Measurements from ENCODE around the gene DEFB126. TPM values are rescaled to one million over a fixed set of nuclear protein-coding genes. Genes with fewer than 3 reads are reported as not detected.

The DEFB126 gene
- not detected in 2 replicates for total RNA-seq (2011; cell fraction: chromatin; rRNA removed; ENCODE audit: low replicate concordance)
- total RNA-seq (2011; cell fraction: nucleolus; rRNA removed), result not detected in 2 replicates
- not detected in 2 replicates for total RNA-seq (2011; cell fraction: nucleoplasm; rRNA removed)
- total RNA-seq (2014; rRNA removed) (not detected in 2 replicates), total RNA-seq (2014; rRNA removed; fragmentation: Illumina TruSeq; extraction: Trizol) (not detected in 2 replicates), total RNA-seq (2015; rRNA removed; fragmentation: Illumina TruSeq; extraction: Trizol) (not detected in 2 replicates), total RNA-seq (2021) (not detected in 2 replicates), polyA plus RNA-seq (2011; rRNA removed) (not detected in 2 replicates), polyA plus RNA-seq (2014; fragmentation: Illumina TruSeq; extraction: Trizol) (not detected in 2 replicates), polyA plus RNA-seq (2014; fragmentation: Nextera tagmentation; extraction: Ambion mirVana) (not detected), polyA plus RNA-seq (2014; rRNA removed) (not detected in 2 replicates), polyA minus RNA-seq (2011; rRNA and poly(A)+ RNA removed) (not detected in 2 replicates), Bru-seq, nascent RNA (not detected), BruChase-seq, experiment 1, labeled RNA remaining after a 2-hour chase (not detected), BruChase-seq, experiment 2, labeled RNA remaining after a 6-hour chase (percentile 16 among the genes with signal in this experiment)
- not detected in 2 replicates for polyA plus RNA-seq (2011; cell fraction: cytosol; rRNA removed)
- not detected in 2 replicates for polyA plus RNA-seq (2011; cell fraction: nucleus; rRNA removed)
- polyA plus RNA-seq (2012), result not detected in 2 replicates
- not detected in 2 replicates for polyA minus RNA-seq (2011; cell fraction: cytosol; rRNA and poly(A)+ RNA removed)
- not detected in 2 replicates for polyA minus RNA-seq (2011; cell fraction: nucleus; rRNA and poly(A)+ RNA removed)
- long read RNA-seq, experiment 1, result 0 reads
- long read RNA-seq, experiment 2, result 0 reads
- long read RNA-seq, experiment 3, result 0 reads

GRCh38 chr20:142290-142689, at the start of gene DEFB126:
TSS of gene DEFB126 (plus strand) at chr20:142590. CDS start at chr20:142629, 39 bp downstream.
- ChIA-PET CTCF (ENCODE audit: low intra/inter-chr PET ratio) (no interaction called here), POLR2A (no interaction called here)
- in situ Hi-C loops (cut with MboI), result no loop called here
- Histone ChIP-seq H3K4me1 (replicated peaks in 1 of 2; ENCODE audit: control insufficient read depth in 2 of 2, insufficient read depth in 2 of 2, low read length in 2 of 2) (peaks cover 0 to 3% of the 10 kb centered on the region in 2 experiments; a peak in 2 of 5 replicates), H3K36me3 (ENCODE audit: control insufficient read depth, insufficient read depth, low read length) (no peaks in the 10 kb centered on the region), H3K9me1 (ENCODE audit: control insufficient read depth, insufficient read depth, low read length) (no peaks in the 10 kb centered on the region), H3K4me3 (no peak within 1 kb of the TSS), H3K27me3 (ENCODE audit: control insufficient read depth in 2 of 2, insufficient read depth in 2 of 2, low read length in 2 of 2) (peaks cover 2 to 6% of the 10 kb centered on the region in 2 experiments; a peak in 2 of 5 replicates), H4K20me1 (replicated peaks; ENCODE audit: control insufficient read depth, insufficient read depth, low read length) (no peaks in the 10 kb centered on the region), H3K27ac (ENCODE audit: extremely low read depth, low read depth, low read length) (no peak within 1 kb of the TSS), H3K4me2 (ENCODE audit: insufficient read depth, low read length) (no peak within 1 kb of the TSS), H2AFZ (ENCODE audit: low read depth, low read length) (no peak within 1 kb of the TSS), H3K9ac (ENCODE audit: insufficient read depth in 1 of 2, low read depth in 2 of 2, low read length in 2 of 2) (no peak within 1 kb of the TSS), H3K9me3 (replicated peaks; ENCODE audit: control insufficient read depth, insufficient read depth, low read depth, low read length) (no peaks in the 10 kb centered on the region; the same call in 1 of the 2 replicates), H3K79me2 (ENCODE audit: control insufficient read depth, insufficient read depth, low read length) (no peaks in the 10 kb centered on the region)
- no TSS peak for BruUV-seq (replicated peaks)
- FAIRE-seq (no peak), DNase-seq (ENCODE audit: extremely low read depth in 1 of 4, low spot score in 3 of 4) (no peak), ATAC-seq (no peak)
- 10% methylated on average over 1 of the region's 1 CpG for WGBS (ENCODE audit: insufficient coverage, low coverage, missing lambda C conversion rate)
- intact Hi-C loops (cut with micrococcal nuclease), result no loop called here
- no peak for TF ChIP-seq IRF1 (CRISPR knock-in tag; IDR thresholded peaks at IDR 0.05; ENCODE audit: borderline replicate concordance)
- TF ChIP-seq MCM3 (IDR thresholded peaks at IDR 0.05), result no peak
- TF ChIP-seq ZNF280A (IDR thresholded peaks at IDR 0.05; ENCODE audit: low read depth, partially characterized antibody), result no peak
- no peak for TF ChIP-seq ZC3H11A (IDR thresholded peaks at IDR 0.05; ENCODE audit: low read depth, low read length)
- no peak for TF ChIP-seq ZNF24 (IDR thresholded peaks at IDR 0.05)
- no peak for TF ChIP-seq ZNF146 (CRISPR knock-in tag; IDR thresholded peaks at IDR 0.05; ENCODE audit: unreplicated experiment)
- no peak for TF ChIP-seq ZNF277 (CRISPR knock-in tag; IDR thresholded peaks at IDR 0.05; ENCODE audit: borderline replicate concordance)
- no peak for TF ChIP-seq NONO (IDR thresholded peaks at IDR 0.05; ENCODE audit: low read depth in 2 of 2, low read length in 1 of 2)
- no peak for TF ChIP-seq KHSRP (IDR thresholded peaks at IDR 0.05)
